ENCODE measurements around the gene TWF2. TPM values are rescaled to one million over a fixed set of nuclear protein-coding genes. Genes with fewer than 3 reads are reported as not detected.

TWF2 gene
- 108 and 160 TPM in 2 replicates for total RNA-seq

GRCh38 chr3:52238761-52239701 lies at the start of gene TWF2:
TSS of gene TWF2 (minus strand) at chr3:52239158. CDS start at chr3:52239016, 142 bp downstream.

GRCh38 chr3:52278510-52279069 lies 39.6 kb upstream of the TWF2 start, which contains the start of gene WDR82:
TSS of gene WDR82 (minus strand) at chr3:52278649. CDS start at chr3:52278361, 288 bp downstream.

GRCh38 chr3:52245322-52246263 lies 6.6 kb upstream of the TWF2 start, which contains the start of gene PPM1M:
TSS of gene PPM1M (plus strand) at chr3:52245759. CDS start at chr3:52245825, 66 bp downstream.

GRCh38 chr3:52225452-52226228 lies 13.3 kb downstream of the TWF2 start, which contains the start of gene TLR9:
TSS of gene TLR9 (minus strand) at chr3:52225645. CDS start at chr3:52225529, 116 bp downstream.

GRCh38 chr3:52197842-52198625 lies 40.9 kb downstream of the TWF2 start, which contains the start of gene ALAS1:
TSS of gene ALAS1 (plus strand) at chr3:52198160. CDS start at chr3:52199242, 1,082 bp downstream.

Small RNA genes within 50 kb of the gene (small RNA-seq; reads per million reads assigned to genes)
- gene MIRLET7G = 1,258 reads per million, percentile 99 among the genes with 10 or more reads in this experiment

Other genes with a start within 250 kb of the TWF2 start
- 1,027 and 1,065 TPM in 2 replicates for gene RPL29, start 243.3 kb downstream of the TWF2 start, total RNA-seq
- 11.0 and 25.2 TPM in 2 replicates for gene DUSP7, start 182.6 kb downstream of the TWF2 start, total RNA-seq
- 4.3 and 8.6 TPM in 2 replicates for gene POC1A, start 84.7 kb downstream of the TWF2 start, total RNA-seq
- 32.2 and 34.3 TPM in 2 replicates for gene ALAS1, start 41.0 kb downstream of the TWF2 start, total RNA-seq
- under 0.01 and 0.11 TPM in 2 replicates for gene TLR9, start 13.5 kb downstream of the TWF2 start, total RNA-seq
- gene PPM1M, start 6.6 kb upstream of the TWF2 start, total RNA-seq = 23.3 and 34.5 TPM in 2 replicates
- 44.4 and 46.0 TPM in 2 replicates for gene WDR82, start 39.5 kb upstream of the TWF2 start, total RNA-seq
- 5.9 and 9.1 TPM in 2 replicates for gene GLYCTK, start 48.7 kb upstream of the TWF2 start, total RNA-seq
- 7.9 TPM in 2 replicates for gene DNAH1, start 77.2 kb upstream of the TWF2 start, total RNA-seq
- 70.7 and 76.1 TPM in 2 replicates for gene BAP1, start 170.8 kb upstream of the TWF2 start, total RNA-seq
- gene PHF7, start 171.5 kb upstream of the TWF2 start, total RNA-seq = 0.87 and 2.7 TPM in 2 replicates
- not detected in 2 replicates for gene SEMA3G, start 205.9 kb upstream of the TWF2 start, total RNA-seq
- gene TNNC1, start 214.9 kb upstream of the TWF2 start, total RNA-seq = 2.2 and 3.5 TPM in 2 replicates
- gene NISCH, start 216.4 kb upstream of the TWF2 start, total RNA-seq = 66.2 and 93.0 TPM in 2 replicates

Measured in placental epithelial cell (primary cell).